Stimulated activated CD4-positive, alpha-beta T cell treated with anti-CD3 and anti-CD28 coated beads, Interleukin-2, amount 100 ng/mL, for 24 hours (primary cell): ENCODE data around the gene HP1BP3.
"Not testable (repeated sequence)": the region's sequence is repeated elsewhere in the genome, so short reads cannot be mapped to it uniquely, and the experiment has no call there.

Experiments used
- DNase-seq, 2 donors: peaks; one replicate each; pipeline ENCODE4 v3.0.0-alpha.2; 2020

Gene HP1BP3, protein sequence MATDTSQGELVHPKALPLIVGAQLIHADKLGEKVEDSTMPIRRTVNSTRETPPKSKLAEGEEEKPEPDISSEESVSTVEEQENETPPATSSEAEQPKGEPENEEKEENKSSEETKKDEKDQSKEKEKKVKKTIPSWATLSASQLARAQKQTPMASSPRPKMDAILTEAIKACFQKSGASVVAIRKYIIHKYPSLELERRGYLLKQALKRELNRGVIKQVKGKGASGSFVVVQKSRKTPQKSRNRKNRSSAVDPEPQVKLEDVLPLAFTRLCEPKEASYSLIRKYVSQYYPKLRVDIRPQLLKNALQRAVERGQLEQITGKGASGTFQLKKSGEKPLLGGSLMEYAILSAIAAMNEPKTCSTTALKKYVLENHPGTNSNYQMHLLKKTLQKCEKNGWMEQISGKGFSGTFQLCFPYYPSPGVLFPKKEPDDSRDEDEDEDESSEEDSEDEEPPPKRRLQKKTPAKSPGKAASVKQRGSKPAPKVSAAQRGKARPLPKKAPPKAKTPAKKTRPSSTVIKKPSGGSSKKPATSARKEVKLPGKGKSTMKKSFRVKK

DNA sequence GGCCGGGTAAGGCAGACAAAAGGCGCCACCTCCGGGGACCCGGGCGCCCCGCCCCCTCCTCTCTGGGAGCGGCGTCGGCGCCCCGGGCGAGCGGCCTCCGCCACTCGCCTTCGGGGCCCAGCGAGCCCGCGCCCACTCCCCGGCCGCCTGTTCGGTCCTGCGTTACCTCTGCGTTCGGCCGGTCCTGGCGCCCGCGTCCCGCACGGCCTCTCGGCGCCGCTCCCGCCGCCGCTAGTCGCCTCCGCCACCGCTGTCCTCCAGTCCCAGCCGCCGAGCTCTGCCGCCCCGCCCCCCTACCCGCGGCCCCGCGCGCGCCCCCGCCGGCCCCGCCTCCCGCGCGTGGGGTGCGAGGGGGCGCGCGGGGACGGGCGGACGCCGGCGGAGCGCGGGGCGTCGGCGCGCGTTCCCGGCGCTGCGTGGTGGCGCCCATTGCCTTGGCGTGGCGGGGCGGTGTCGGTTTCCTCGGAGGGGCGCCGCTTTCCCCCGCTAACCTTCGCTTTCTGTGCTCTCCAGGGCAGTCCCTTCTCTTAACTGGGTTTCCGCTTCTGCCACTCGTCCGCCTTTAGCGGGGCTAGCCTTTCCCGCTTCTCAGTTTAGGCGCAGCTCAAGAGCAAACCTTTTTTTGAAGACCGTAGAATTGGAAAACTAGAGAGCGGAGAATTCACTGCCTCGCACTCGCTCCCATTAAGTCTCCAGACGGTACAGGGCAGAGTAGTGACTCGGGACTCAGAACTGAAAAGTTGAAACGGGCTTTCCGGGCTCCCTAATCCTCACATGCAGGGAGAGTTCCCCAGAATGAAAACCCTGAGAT, at the start of gene HP1BP3:
Gene HP1BP3, minus strand, starts transcription at position 279 of the 811 bp plus-strand sequence. CDS start 6,867 bp downstream, outside the sequence.
- DNase-seq = peak; percentile 82 to 83

DNA sequence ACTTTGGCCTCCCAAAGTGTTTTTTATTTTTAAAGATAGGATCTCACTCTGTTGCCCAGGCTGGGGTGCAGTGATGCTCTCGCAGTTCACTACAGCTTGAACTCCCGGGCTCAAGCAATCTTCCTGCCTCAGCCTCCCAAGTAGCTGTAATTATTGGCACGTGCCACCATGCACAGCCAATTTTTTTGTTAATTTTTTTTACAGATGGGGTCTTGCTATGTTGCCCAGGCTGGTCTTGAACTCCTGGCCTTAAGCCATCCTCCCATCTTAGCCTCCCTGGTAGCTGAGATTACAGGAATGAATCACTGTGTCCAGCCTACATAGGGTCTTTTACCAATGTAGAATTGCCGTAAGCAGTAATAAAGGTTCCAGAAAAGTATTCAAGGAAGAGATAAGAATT, 49.1 kb upstream of the HP1BP3 start:
- no peak for DNase-seq

DNA sequence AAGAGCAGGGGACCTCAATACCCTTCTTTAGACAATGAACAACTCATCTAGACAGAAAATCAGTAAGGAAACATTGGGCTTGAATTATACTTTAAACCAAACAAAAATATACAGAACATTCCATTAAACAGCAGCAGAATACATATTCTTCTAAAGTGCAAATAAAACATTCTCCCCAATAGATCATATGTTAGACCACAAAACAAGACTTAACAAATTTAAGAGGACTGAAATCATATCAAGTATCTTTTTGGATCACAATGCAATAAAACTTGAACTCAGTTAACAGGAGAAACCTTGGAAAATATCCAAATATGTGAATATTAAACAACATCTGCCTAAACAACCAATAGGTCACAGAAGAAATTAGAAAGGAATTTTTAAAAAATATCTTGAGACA, 47.7 kb upstream of the HP1BP3 start:
- DNase-seq = no peak

DNA sequence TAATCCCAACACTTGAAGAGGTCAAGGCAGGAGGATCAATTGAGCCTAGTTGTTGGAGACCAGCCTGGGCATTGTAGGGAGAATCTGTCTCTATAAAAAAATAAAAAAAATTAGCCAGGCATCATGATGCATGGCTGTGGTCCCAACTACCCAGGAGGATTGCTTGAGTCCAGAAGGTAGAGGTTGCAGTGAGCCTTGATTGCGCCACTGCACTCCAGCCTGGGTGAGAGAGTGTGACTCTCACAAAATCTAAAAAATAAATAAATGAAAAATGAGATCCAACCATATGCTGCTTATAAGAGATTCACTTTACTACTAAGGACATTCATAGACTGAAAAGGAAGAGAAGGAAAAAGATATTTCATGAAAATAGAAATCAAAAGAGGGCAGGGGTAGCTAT, 47.1 kb upstream of the HP1BP3 start:
- DNase-seq = no peak

DNA sequence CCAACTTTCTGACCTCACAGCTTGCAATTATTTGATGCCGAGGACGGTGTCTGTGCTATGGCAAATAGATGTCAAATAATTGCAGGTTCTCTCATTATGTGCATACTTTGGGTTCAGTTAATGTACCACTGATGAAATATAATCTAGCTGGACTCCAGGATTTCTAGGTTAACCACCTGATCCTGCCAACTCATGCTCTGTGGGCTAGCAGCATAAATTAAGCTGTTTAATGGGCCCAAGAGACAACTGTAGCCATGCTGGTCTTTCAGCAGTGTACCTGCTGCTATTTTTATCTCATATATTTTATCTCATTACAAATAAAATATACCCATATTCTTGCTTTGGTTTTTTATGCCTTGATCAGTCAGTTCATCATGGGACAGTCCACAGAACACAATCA, 43.3 kb upstream of the HP1BP3 start:
- DNase-seq = no peak

DNA sequence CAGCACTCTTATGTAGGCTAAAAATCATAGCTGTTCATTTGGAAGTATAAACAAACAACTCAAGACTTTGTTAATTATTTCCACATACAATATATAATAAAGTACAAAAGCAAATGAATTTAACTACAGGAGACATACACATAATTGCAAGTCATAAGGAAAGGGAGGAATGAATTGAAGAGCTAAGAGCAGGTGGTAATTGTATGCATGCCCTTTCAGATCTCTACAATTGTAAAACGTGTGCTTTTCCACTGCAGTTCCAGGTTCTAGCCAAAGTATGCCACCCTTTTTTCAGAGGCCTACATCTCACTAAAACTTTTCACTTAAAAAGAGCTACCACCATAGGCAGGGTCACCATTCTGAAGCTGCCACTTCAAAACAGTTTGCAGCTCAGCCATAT, 42.8 kb upstream of the HP1BP3 start:
- DNase-seq = no peak

DNA sequence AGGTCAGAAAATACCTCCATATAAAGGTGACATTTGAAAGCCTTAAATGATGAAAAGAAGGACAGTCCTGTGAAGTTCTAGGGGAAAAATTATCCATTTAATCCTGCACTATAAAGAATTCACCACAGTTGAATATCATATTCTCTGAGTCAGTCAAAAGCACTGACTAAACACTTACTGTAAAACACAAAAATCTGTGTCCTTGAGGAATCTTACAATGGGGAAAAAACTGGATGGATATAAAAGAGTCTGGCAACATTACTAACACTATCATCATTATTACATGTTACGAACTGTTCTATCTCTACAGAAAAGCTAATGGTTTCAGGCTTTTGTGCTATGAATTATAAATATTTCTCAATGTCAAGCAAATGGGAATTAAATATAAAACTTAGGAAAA, 42.4 kb upstream of the HP1BP3 start:
- no peak for DNase-seq

DNA sequence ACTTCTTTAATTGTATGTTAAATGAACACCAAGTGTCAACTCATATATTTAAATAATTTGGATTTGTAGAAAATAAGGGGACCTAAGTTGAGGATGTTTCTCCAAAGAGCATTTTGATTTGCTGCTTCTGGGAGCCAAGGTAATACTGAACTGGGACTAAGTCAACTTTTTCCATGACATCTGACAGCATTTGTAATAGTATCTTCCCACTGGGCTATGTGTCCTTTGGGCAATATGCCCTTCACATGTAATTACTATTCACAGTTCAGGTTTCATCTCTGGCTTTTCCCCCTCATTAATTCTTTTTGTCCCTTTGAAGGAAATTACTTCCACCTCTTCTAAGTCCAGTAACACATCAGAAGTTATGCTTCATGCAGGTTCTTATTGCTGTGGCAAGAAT, 36.7 kb upstream of the HP1BP3 start:
- DNase-seq = no peak

DNA sequence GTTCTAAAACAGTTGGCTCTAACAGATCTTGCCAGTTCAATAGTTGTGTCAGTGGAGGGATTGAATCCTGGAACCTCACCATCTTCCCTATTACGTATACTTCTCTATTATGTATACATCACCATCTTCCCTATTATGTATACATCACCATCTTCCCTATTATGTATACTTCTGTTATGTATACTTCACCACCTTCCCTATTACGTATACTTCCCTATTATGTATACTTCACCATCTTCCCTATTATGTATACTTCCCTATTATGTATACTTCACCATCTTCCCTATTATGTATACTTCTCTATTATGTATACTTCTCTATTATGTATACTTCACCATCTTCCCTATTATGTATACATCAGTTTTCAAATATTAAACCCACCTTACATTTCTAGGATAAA, 34.4 kb upstream of the HP1BP3 start:
- DNase-seq = no peak

DNA sequence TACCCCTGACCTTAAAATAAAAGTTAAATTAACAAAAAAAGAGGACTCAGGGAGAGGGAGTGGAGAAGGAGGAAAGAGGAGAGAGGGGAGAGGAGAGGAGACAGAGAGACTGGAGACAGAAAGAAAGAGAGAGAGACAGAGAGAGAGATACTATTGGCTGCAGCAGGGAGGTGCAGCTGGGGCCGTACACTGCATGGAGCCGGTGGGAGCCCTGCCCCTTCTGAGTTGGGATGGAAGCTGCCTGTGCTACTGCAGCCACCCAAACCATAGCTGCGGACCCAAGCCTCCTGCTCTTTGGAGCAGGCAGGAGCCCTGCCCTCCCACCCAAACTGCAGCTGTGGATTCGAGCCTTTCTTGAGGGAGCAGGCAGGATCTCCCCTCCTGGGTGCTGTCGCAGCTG, 32.7 kb upstream of the HP1BP3 start:
- DNase-seq = no peak

DNA sequence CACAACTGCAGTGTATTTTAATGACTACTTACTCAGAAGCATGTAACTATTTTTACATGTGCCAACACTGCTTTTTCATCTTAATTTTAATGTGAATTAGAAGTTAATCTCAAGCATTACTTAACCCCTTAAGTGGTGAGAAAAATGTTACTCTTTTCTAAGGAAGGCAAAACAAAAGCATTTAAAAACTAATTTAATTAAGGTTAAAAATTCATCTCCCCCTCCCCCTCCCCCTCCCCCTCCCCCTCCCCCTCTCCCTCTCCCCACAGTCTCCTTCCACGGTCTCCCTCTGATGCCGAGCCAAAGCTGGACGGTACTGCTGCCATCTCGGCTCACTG, 27.4 kb upstream of the HP1BP3 start:
- DNase-seq = no peak

DNA sequence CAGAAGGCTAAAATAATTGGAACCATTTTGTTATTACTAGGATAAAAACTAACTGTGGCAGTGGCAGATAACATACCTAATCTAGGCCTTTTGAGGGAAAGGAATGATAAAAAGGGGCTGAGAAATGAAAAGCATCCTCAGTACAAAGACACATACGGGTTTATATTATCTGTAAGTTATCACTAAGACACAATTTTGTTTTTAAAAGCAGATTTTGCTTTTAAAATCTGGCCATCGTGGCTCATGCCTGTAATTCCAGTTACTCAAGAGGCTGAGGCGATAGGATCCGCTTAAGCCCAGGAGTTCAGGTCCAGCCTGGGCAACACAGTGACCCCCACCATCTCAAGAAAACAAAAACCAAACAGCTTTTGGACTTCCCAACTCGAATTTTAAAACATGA, 24.8 kb upstream of the HP1BP3 start:
- no peak for DNase-seq

DNA sequence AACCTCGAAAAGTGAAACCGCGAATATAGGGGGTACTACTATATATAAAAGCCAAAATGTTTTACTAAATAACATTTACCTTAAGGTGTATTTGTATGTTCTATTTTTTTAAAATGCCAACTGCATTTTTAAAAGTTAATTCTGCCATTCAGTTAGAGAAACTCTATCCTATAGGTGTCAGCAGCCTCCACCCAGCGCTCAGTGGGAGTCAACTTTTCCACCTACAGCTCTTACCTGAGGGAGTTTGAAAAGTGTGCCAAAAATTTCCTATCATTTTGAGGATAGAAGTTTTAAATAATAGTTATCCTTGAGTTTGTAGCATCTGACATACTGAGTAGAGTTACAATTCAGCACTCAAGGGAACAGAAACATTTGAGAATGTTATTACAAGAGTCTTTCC, 6.1 kb upstream of the HP1BP3 start:
- no peak for DNase-seq

DNA sequence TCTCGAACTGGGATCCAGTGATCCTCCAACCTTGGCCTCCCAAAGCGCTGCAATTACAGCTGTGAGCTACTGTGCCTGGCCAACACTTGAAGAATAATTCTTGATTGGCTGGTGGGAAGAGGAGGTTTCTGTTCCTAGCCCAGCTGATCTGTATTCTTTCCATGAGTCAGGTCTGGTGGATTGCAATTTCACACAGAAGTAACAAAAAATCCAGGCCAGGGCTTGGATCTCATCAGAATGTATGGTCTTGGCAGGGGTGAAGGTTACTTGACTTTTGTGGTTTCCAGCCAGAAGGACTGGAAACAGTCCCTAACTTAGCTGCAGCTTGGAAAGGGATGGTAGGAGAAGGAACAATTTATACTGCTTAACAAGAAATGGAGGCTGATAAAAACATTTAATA, 5.1 kb upstream of the HP1BP3 start:
- DNase-seq = no peak

DNA sequence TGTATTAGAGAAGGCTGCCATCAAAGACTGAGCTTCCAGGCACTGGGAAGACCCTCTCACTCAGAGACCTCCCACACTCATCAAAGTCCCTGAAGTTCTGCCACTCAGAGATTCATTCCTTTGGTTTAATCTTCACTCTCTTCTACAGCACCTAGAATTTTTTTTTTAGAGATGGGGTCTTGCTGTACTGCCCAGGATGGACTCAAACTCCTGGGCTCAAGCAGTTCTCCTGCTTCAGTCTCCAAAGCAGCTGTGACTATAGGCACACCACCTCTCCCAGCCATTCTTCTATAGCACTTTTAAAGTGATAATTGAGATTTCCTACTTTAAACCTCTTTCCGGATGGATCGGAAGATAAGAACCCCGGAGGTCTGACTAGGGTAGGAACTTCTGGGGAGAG, 3.7 kb upstream of the HP1BP3 start:
- no peak for DNase-seq

DNA sequence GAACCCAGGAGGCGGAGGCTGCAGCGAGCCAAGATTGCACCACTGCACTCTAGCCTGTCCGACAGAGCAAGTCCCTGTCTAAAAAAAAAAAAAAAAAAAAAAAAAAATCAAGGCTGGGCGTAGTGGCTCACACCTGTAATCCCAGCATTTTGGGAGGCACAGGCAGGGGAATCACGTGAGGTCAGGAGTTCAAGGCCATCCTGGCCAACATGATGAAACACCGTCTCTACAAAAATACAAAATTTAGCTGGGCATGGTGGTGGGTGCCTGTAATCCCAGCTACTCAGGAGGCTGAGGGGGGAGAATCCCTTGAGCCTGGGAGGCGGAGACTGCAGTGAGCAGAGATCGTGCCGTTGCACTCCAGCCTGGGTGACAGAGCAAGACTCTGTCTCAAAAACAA, 2.5 kb upstream of the HP1BP3 start:
- DNase-seq = not testable (repeated sequence)

DNA sequence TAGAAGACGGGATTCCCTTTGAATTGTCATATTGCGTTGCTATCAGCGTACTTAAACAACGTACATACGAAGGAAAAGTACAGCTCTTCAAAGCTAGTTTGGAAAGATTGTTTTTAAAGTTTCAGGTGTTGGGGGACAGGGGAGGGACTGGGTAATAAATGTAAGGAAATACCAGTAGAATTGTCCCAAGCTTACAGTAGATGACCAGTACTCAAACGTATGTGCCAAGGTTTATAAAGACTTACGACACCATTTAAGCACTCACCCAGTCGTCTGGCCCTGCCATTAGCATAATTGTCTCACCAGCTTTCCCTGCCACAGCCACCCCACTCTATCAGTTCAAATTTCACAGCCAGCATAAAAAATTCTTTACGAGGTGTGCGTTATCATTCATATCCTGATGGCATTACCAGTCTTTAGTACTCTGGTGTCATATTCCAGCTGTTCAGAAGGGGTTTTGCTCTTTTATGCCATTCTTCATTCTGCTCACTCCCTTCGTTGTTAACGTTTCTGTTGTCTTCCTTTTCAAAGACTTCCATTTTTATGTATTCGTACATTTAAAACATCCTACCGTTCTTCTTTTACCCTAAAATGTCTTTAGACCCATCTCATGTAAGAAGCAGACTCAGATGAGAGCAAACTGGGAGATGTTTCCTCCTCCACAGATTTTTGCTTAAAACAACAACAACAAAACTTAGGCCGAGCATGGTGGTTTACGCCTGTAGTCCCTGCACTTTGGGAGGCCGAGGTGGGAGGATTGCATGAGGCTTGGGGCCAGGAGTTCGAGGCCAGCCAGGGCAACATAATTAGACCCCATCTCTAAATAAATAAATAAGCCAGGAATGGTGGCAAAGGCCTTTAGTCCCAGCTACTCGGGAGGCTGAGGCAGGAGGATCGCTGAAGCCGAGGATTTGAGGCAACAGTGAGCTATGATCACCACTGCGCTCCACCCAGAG, 1.0 kb upstream of the HP1BP3 start:
- DNase-seq = no peak

DNA sequence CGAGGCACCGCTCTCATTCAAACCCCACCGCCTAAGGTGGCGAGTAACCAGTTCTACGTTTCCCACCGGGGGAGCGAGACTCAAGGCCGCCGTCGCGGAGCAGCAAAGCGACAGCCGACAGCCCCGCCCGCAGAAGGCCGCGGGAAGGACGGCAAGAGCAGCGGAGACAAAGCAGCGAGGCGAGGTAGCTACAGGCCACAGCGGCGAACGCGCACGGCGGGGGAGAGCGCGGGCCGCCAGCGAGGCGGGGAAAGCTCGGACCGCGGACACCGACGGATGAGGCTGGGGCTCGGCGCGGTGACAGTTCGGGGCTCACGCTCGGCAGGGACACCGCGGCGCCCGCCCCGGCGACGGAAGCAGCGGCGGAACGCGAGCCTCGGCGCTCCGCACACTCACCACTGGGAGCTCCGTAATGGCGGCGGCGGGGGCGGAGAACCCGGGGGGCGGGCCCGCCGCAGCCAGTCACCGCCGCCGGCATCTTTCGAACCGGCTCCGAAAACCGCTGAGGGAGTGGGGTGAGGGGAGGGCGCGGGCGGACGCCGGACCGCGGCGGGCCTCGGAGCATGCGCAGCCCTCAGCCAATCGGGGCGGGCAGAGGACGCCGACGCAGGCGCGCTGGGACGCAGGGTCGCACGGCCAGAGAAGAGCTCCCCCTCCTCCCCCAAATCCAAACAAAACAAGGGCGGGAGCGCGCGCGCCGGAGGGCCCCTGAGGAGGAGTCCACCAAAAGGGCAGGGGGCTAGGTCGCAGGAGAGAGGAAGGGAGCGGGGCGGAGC, 666 bp downstream of the HP1BP3 start:
- peak; percentile 97 for DNase-seq

DNA sequence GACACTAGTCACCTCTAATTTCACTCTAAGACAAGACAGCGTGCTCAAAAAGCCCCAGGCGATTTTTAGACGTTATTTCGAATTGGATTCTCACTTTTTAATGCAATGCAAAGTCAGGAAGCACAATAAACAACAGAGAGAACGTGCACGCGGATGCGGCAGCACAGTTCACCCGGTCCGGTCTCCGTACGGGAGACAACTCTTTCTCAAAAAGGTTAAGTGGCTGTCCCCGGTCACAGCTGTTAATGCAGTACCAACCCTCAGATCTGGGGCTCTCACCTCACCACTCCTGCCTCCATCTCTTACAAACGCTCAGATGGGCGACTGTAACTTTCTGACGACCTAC, 1.2 kb downstream of the HP1BP3 start:
- DNase-seq = no peak

DNA sequence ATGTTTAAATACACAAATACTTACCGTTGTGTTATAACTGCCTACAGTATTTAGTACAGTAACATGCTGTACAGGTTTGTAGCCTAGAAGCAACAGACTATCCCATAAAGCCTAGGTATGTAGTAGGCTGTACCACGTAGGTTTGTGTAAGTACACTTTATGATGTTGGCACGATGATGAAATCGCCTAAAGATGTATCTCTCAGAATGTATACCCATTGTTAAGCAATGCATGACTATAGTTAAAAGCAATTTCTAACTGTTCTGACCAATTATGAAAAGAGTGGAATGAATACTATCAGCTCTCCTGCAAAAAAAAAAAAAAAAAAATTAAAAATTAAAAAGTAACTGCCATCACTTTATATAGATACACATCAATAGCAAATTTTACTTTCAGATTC, 11.4 kb downstream of the HP1BP3 start:
- no peak for DNase-seq

DNA sequence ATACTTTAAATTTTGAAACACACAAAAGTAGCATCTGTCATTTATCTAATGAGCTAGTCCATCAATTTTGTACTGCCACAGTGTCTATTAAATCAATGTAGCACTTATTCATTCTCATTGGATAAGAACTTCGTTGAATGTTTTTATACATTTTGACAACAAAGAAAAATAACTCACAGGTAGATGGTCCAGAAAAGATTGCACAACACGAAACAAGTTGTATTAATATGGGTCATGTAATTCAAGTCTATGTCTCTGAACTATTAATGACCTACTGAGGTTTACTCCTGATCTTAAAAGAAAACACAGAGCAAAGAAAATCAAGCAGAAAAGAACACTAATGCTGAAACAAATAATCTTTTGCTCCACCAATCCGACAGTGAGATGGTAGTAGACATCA, 15.3 kb downstream of the HP1BP3 start:
- no peak for DNase-seq
